Stimulated activated CD8-positive, alpha-beta memory T cell treated with anti-CD3 and anti-CD28 coated beads, Interleukin-7, amount 100 ng/mL, for 48 hours (primary cell): ENCODE results near the gene SRC.

Experiments
- DNase-seq, 2 donors: peaks; one replicate each; pipeline ENCODE4 v3.0.0-alpha.2; 2020; ENCODE audit warnings: low read depth in 1 of 2; ENCODE audit errors: extremely low read depth in 1 of 2

The SRC gene

GRCh38 chr20:37420610-37421009 is 74.7 kb downstream of the SRC start:
- DNase-seq, result no peak

- DNase-seq, result no peak
These were observed 75.3 kb downstream of the SRC start for GRCh38 chr20:37421060-37421905.

- no peak for DNase-seq
These were observed 76.0 kb downstream of the SRC start for GRCh38 chr20:37421988-37422387.

- no peak for DNase-seq
These were observed 76.9 kb downstream of the SRC start for GRCh38 chr20:37422791-37423286.

GRCh38 chr20:37423545-37423944 is 77.6 kb downstream of the SRC start:
- DNase-seq, result no peak

GRCh38 chr20:37424062-37424851 is 78.3 kb downstream of the SRC start:
- DNase-seq, result no peak

GRCh38 chr20:37425103-37425625 is 79.2 kb downstream of the SRC start:
- no peak for DNase-seq

- DNase-seq, result no peak
These were observed 80.2 kb downstream of the SRC start for GRCh38 chr20:37426106-37426505.

GRCh38 chr20:37426978-37427377 is 81.0 kb downstream of the SRC start:
- DNase-seq, result no peak

- no peak for DNase-seq
These were observed 84.1 kb downstream of the SRC start for GRCh38 chr20:37430044-37430443.

- no peak for DNase-seq
These were observed 85.0 kb downstream of the SRC start for GRCh38 chr20:37430778-37431460.

GRCh38 chr20:37431786-37432185 is 85.8 kb downstream of the SRC start:
- no peak for DNase-seq

GRCh38 chr20:37432606-37433005 is 86.7 kb downstream of the SRC start:
- no peak for DNase-seq

GRCh38 chr20:37435607-37436006 is 89.7 kb downstream of the SRC start:
- DNase-seq, result no peak

GRCh38 chr20:37436527-37437186 is 90.7 kb downstream of the SRC start:
- DNase-seq, result no peak

GRCh38 chr20:37437676-37438075 is 91.7 kb downstream of the SRC start:
- DNase-seq, result no peak

GRCh38 chr20:37438464-37439222 is 92.7 kb downstream of the SRC start:
- no peak for DNase-seq

GRCh38 chr20:37439223-37439933 is 93.4 kb downstream of the SRC start:
- DNase-seq, result no peak

GRCh38 chr20:37441023-37441422 is 95.1 kb downstream of the SRC start:
- DNase-seq, result no peak
